Activated CD8-positive, alpha-beta T cell treated with anti-CD3 and anti-CD28 coated beads for 36 hours (primary cell): Measurements from ENCODE around the gene TK2. TPM values are rescaled to one million over a fixed set of nuclear protein-coding genes. Genes with fewer than 3 reads are reported as not detected.
A peak's percentile ranks its signal among the peaks of the same experiment; 100 is the strongest.
"Not testable (repeated sequence)": the region's sequence is repeated elsewhere in the genome, so short reads cannot be mapped to it uniquely, and the experiment has no call there.

Experiments used
- ATAC-seq: fragments of 200-7000 bp; cut with Tn5 transposase; one replicate; pipeline ENCODE4 v1.10.0; 2021; ENCODE audit warnings: mild to moderate bottlenecking, moderate library complexity
- CTCF ChIA-PET: fragments of 350-600 bp; sonication (Branson Sonifier 250); formaldehyde crosslinking; loops from one replicate; lab custom pipeline; 2021; ENCODE audit warnings: antibody characterized with exemption; lab: Charles Lee
- POLR2A ChIA-PET: fragments of 350-600 bp; sonication (Branson Sonifier 250); formaldehyde crosslinking; loops from one replicate; lab custom pipeline; 2021; ENCODE audit warnings: antibody characterized with exemption; lab: Charles Lee
- DNase-seq: peaks from one replicate; pipeline ENCODE4 v3.0.0-alpha.2; 2020
- H3K27ac Mint-ChIP-seq: one replicate; pipeline ENCODE4 v1.8.0; 2021; ENCODE audit warnings: mild to moderate bottlenecking, mixed read lengths
- H3K27me3 Mint-ChIP-seq: one replicate; pipeline ENCODE4 v1.8.0; 2021; ENCODE audit warnings: mixed read lengths
- H3K36me3 Mint-ChIP-seq: one replicate; pipeline ENCODE4 v1.8.0; 2021; ENCODE audit warnings: low read depth, mixed read lengths
- H3K4me1 Mint-ChIP-seq: one replicate; pipeline ENCODE4 v1.8.0; 2021; ENCODE audit warnings: low read depth, mixed read lengths
- H3K4me3 Mint-ChIP-seq: one replicate; pipeline ENCODE4 v1.8.0; 2021; ENCODE audit warnings: mild to moderate bottlenecking, moderate library complexity, mixed read lengths
- H3K9me3 Mint-ChIP-seq: one replicate; pipeline ENCODE4 v1.8.0; 2021; ENCODE audit warnings: mixed read lengths
- CTCF ChIP-seq: fragments of 200-600 bp; IDR thresholded peaks from one replicate; pipeline ENCODE4 v1.8.0; 2022; ENCODE audit warnings: antibody characterized with exemption, mild to moderate bottlenecking
- intact Hi-C: fragments of 100-400 bp; cut with micrococcal nuclease; formaldehyde crosslinking; loops from one replicate; pipeline ENCODE4 v1.10.0; 2022
- total RNA-seq, 2 experiments: library from RNA; stranded (reverse); gene quantifications; one replicate each; pipeline ENCODE4 v1.2.3, GENCODE V29; 2021

TK2 gene
- total RNA-seq, 2 experiments from 2014 or later: 3.2 to 4.4 TPM

- ATAC-seq: no peak
- Mint-ChIP-seq H3K27me3 (no peaks in the 10 kb centered on the region), H3K4me1 (peaks cover 25% of the 10 kb centered on the region), H3K4me3 (no peak overlapping the region), H3K36me3 (peaks cover 37% of the 10 kb centered on the region), H3K9me3 (no peaks in the 10 kb centered on the region), H3K27ac (no peak overlapping the region)
- POLR2A ChIA-PET: no interaction called here
- no peak for DNase-seq
- no peak for TF ChIP-seq CTCF
- CTCF ChIA-PET: no interaction called here
- intact Hi-C loops: no loop called here
These were observed 18.4 kb upstream of the TK2 start for GRCh38 chr16:66568355-66568754.

GRCh38 chr16:66567270-66567669 is 17.3 kb upstream of the TK2 start:
- H3K9me3 Mint-ChIP-seq, ATAC-seq, H3K27me3 Mint-ChIP-seq, DNase-seq, H3K4me3 Mint-ChIP-seq, intact Hi-C loops, POLR2A ChIA-PET, CTCF ChIA-PET: not testable (repeated sequence)
- Mint-ChIP-seq H3K36me3 (peaks cover 43% of the 10 kb centered on the region), H3K27ac (peak overlapping the region; percentile 31), H3K4me1 (peaks cover 32% of the 10 kb centered on the region)

GRCh38 chr16:66566051-66566901 is 16.4 kb upstream of the TK2 start, which contains the start of gene CMTM1:
CMTM1 (plus strand) TSS chr16:66566439; CDS start chr16:66566514, 75 bp downstream.
- ChIA-PET POLR2A (interaction anchor here (0.8 kb wide), 1 partner anchor 18 kb away, joined by 3 read pairs; no protein-coding TSS in a partner anchor), CTCF (interaction anchor here (0.8 to 2.0 kb wide), 5 partner anchors 16 to 44 kb away, joined by 3 to 10 read pairs (median 4); partner anchors contain the start of gene TK2)
- Mint-ChIP-seq H3K27me3 (no peaks in the 10 kb centered on the region), H3K36me3 (peaks cover 45% of the 10 kb centered on the region), H3K9me3 (no peaks in the 10 kb centered on the region), H3K27ac (no peak within 1 kb of the TSS), H3K4me3 (no peak within 1 kb of the TSS), H3K4me1 (peaks cover 39% of the 10 kb centered on the region)
- no peak for TF ChIP-seq CTCF
- ATAC-seq: no peak
- intact Hi-C loops: no loop called here
- no peak for DNase-seq

- intact Hi-C loops: loop anchor here (5.0 kb wide), 1 partner anchor 44 kb away; no protein-coding TSS in a partner anchor
- Mint-ChIP-seq H3K9me3 (no peaks in the 10 kb centered on the region), H3K36me3 (peaks cover 56% of the 10 kb centered on the region), H3K27ac (peak overlapping the region; percentile 39), H3K27me3 (no peaks in the 10 kb centered on the region), H3K4me1 (peaks cover 58% of the 10 kb centered on the region), H3K4me3 (no peak overlapping the region)
- DNase-seq (peak; percentile 23), ATAC-seq (peak; percentile 83)
- ChIA-PET CTCF (interaction anchor here (0.8 to 4.4 kb wide), 22 partner anchors 9 to 304 kb away, joined by 3 to 30 read pairs (median 6); partner anchors contain the start of genes CKLF, CMTM2, CMTM3 and NAE1), POLR2A (interaction anchor here (0.8 to 2.9 kb wide), 9 partner anchors 11 to 88 kb away, joined by 3 to 16 read pairs (median 4); partner anchors contain the start of genes CKLF and CMTM2)
- no peak for TF ChIP-seq CTCF
These were observed 13.8 kb upstream of the TK2 start for GRCh38 chr16:66563574-66564334.

GRCh38 chr16:66562986-66563385 is 13.1 kb upstream of the TK2 start:
- H3K27me3 Mint-ChIP-seq: no peaks in the 10 kb centered on the region
- H3K36me3 Mint-ChIP-seq: peaks cover 61% of the 10 kb centered on the region
- POLR2A ChIA-PET: interaction anchor here (1.0 to 2.9 kb wide), 5 partner anchors 10 to 47 kb away, joined by 3 to 16 read pairs (median 4); partner anchors contain the start of genes CKLF and CMTM2
- H3K27ac Mint-ChIP-seq: peak overlapping the region; percentile 64
- CTCF ChIA-PET: interaction anchor here (0.9 to 4.4 kb wide), 22 partner anchors 10 to 305 kb away, joined by 3 to 30 read pairs (median 7); partner anchors contain the start of genes CKLF, CMTM2, CMTM3 and NAE1
- no peak overlapping the region for H3K4me3 Mint-ChIP-seq
- peaks cover 59% of the 10 kb centered on the region for H3K4me1 Mint-ChIP-seq
- no peak for TF ChIP-seq CTCF
- intact Hi-C loops: loop anchor here (5.0 kb wide), 1 partner anchor 44 kb away; no protein-coding TSS in a partner anchor
- H3K9me3 Mint-ChIP-seq: no peaks in the 10 kb centered on the region
- no peak for ATAC-seq
- DNase-seq: no peak
